Bronchial epithelial cell (primary cell): ENCODE measurements around the gene PRICKLE2. TPM values are rescaled to one million over a fixed set of nuclear protein-coding genes. Genes with fewer than 3 reads are reported as not detected.

Source experiments
- DNase-seq: peaks from one replicate; pipeline ENCODE4 v3.0.0-alpha.2; 2010; ENCODE audit warnings: low read depth
- FAIRE-seq: peaks from 2 replicates; lab custom pipeline; 2011; peaks lifted over from hg19 to GRCh38; lab: Jason Lieb, UNC
- H3K27me3 ChIP-seq: 2 replicates; pipeline ENCODE4 v1.5.1; 2011; ENCODE audit warnings: low read length; ENCODE audit not compliant: control insufficient read depth, insufficient read depth
- H3K36me3 ChIP-seq: 2 replicates; pipeline ENCODE4 v1.5.1; 2011; ENCODE audit warnings: low read length; ENCODE audit not compliant: control insufficient read depth, insufficient read depth
- H3K4me3 ChIP-seq: 2 replicates; pipeline ENCODE4 v1.5.1; 2011; ENCODE audit warnings: mild to moderate bottlenecking, low read depth, low read length, control low read depth
- total RNA-seq: library from RNA; depleted of rRNA; stranded (reverse); fragments of >200 nt; gene quantifications from 2 replicates; pipeline ENCODE4 v1.2.1, GENCODE V29; 2014
- TF ChIP-seq, protein P1 (sequence below): IDR thresholded peaks from 2 replicates; pipeline ENCODE4 v1.5.1; 2011; ENCODE audit warnings: mild to moderate bottlenecking, moderate library complexity, low read length, control low read depth, inconsistent platforms; ENCODE audit not compliant: insufficient read depth, severe bottlenecking

The PRICKLE2 gene
- total RNA-seq, 1 donor from 2014 or later, result 2.4 TPM

DNA sequence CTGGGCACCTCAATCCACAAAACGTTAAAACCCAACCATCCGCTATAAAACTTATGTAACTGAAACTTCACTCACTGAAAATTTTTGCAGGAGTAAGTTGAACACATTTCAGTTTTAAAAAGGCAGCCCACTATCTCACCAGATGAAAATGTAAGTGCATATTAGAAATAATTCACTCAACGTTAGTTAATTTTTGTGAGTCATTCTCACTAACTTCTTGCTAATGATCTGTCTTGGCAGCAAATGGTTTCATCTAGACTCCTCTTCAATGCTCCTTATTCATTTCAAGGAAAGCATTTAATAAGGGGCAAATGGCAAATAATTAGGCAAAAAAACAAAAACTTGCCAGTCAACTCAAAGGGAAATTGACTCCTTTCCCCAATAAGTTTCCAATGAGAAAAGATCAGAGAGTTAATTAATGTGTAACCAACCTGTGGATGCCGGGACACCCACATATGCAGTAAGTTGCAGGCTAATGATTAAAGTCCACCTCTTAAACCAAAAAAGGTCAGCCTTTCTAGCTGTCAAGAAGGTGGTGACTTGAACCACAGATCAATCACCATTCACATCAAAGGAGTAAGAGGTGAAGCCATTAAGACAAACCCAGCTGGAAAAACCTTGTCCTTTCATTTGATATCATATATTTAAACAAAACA is 22.9 kb upstream of the PRICKLE2 start:
- FAIRE-seq (no peak), DNase-seq (no peak)
- TF ChIP-seq, protein P1, sequence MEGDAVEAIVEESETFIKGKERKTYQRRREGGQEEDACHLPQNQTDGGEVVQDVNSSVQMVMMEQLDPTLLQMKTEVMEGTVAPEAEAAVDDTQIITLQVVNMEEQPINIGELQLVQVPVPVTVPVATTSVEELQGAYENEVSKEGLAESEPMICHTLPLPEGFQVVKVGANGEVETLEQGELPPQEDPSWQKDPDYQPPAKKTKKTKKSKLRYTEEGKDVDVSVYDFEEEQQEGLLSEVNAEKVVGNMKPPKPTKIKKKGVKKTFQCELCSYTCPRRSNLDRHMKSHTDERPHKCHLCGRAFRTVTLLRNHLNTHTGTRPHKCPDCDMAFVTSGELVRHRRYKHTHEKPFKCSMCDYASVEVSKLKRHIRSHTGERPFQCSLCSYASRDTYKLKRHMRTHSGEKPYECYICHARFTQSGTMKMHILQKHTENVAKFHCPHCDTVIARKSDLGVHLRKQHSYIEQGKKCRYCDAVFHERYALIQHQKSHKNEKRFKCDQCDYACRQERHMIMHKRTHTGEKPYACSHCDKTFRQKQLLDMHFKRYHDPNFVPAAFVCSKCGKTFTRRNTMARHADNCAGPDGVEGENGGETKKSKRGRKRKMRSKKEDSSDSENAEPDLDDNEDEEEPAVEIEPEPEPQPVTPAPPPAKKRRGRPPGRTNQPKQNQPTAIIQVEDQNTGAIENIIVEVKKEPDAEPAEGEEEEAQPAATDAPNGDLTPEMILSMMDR, result no peak
- no peak overlapping the region for H3K4me3 ChIP-seq
- H3K27me3 ChIP-seq, result no peaks in the 10 kb centered on the region
- H3K36me3 ChIP-seq, result no peaks in the 10 kb centered on the region

DNA sequence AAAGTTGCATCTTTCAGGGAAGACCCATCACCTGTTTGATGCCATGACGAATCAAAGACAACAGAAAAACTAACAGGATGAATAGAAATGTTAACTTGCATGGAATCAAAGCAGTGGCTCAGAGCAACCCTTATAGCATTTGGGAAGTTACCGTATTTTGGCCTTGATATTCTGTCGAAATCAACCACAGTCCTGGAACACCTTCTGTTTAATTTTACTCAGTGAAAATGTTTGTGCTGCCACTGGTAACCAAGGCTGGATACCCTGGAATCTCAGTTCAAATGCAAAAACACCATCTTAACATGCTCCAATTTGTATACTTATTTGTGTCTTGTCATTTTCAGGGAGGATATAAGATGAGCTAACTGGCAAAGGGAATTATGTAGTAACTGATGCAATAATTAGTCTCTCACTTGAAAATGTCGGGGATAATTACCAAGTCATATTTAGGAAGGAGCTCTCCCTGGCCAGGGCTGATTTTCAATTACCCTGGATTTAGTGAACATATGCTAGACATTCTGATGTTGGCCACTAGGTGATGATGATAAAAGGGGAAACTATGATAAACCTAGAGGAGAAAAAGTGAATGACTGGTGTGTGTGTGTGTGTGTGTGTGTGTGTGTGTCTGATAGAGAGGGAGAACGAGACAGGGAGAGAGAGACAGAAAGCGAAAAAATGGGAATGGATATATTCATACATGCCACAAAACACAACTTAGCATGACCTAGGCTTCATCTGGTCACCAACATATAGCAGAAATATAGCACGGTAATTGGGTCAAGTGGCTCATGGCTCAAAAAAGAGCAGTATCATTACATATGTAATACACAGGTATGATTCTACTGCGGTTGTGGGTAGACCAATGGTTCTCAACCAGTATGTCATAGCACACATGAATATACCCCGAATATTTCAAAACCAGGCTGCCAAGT is 19.0 kb upstream of the PRICKLE2 start:
- TF ChIP-seq, protein P1, result peak; percentile 51
- no peaks in the 10 kb centered on the region for H3K36me3 ChIP-seq
- no peaks in the 10 kb centered on the region for H3K27me3 ChIP-seq
- FAIRE-seq (no peak), DNase-seq (peak; percentile 44)
- no peak overlapping the region for H3K4me3 ChIP-seq

GRCh38 chr3:64242435-64242834 is 17.2 kb upstream of the PRICKLE2 start:
- H3K36me3 ChIP-seq, result no peaks in the 10 kb centered on the region
- TF ChIP-seq, protein P1, result no peak
- H3K27me3 ChIP-seq, result no peaks in the 10 kb centered on the region
- no peak for FAIRE-seq
- H3K4me3 ChIP-seq, result no peak overlapping the region
- no peak for DNase-seq

GRCh38 chr3:64240959-64241358 is 15.7 kb upstream of the PRICKLE2 start:
- TF ChIP-seq, protein P1, result no peak
- H3K4me3 ChIP-seq, result no peak overlapping the region
- DNase-seq, result no peak
- no peaks in the 10 kb centered on the region for H3K36me3 ChIP-seq
- no peak for FAIRE-seq
- no peaks in the 10 kb centered on the region for H3K27me3 ChIP-seq

GRCh38 chr3:64240396-64240795 is 15.1 kb upstream of the PRICKLE2 start:
- TF ChIP-seq, protein P1, result no peak
- DNase-seq, result no peak

More at GRCh38 chr3:64240396-64240795, 15.1 kb upstream of the PRICKLE2 start:
- no peak for FAIRE-seq
- no peak overlapping the region for H3K4me3 ChIP-seq
- no peaks in the 10 kb centered on the region for H3K27me3 ChIP-seq
- no peaks in the 10 kb centered on the region for H3K36me3 ChIP-seq
